ENCODE data around the gene SMAD6. TPM values are rescaled to one million over a fixed set of nuclear protein-coding genes. Genes with fewer than 3 reads are reported as not detected.

Gene SMAD6
- total RNA-seq, 4 donors from 2014 or later: 2.9 to 7.0 (median 6.9) TPM

DNA sequence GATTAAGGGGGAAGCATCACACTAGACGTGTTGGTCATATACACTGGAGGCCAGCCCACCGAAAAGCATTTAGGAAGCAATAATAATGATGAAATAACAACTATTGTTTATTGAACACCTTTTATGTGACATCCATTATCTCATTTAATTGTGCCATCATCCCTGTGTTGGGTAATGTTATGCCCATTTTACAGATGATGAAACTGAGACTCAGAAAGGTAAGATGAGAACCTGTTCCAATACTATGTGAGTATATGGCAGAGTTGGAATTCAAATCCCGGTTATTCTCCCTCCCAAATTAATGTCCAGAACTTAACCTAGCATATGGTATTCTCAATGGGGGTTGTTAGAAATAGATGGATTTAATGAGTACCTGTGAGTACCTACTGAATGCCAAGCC lies 99.2 kb downstream of the SMAD6 start:
- Histone ChIP-seq H3K4me3 (no peak overlapping the region), H3K27me3 (no peaks in the 10 kb centered on the region), H3K4me1 (peaks cover 49% of the 10 kb centered on the region), H3K9me3 (no peaks in the 10 kb centered on the region), H3K27ac (peak overlapping the region; percentile 90), H3K36me3 (no peaks in the 10 kb centered on the region)
- WGBS: 62% methylated on average over 3 of the region's 3 CpGs
- TF ChIP-seq, protein P1, sequence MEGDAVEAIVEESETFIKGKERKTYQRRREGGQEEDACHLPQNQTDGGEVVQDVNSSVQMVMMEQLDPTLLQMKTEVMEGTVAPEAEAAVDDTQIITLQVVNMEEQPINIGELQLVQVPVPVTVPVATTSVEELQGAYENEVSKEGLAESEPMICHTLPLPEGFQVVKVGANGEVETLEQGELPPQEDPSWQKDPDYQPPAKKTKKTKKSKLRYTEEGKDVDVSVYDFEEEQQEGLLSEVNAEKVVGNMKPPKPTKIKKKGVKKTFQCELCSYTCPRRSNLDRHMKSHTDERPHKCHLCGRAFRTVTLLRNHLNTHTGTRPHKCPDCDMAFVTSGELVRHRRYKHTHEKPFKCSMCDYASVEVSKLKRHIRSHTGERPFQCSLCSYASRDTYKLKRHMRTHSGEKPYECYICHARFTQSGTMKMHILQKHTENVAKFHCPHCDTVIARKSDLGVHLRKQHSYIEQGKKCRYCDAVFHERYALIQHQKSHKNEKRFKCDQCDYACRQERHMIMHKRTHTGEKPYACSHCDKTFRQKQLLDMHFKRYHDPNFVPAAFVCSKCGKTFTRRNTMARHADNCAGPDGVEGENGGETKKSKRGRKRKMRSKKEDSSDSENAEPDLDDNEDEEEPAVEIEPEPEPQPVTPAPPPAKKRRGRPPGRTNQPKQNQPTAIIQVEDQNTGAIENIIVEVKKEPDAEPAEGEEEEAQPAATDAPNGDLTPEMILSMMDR (IDR thresholded peaks at IDR 0.05): no peak
- TF ChIP-seq POLR2AphosphoS5 (IDR thresholded peaks at IDR 0.05) (no peak), POLR2A (IDR thresholded peaks at IDR 0.05) (no peak), EP300 (IDR thresholded peaks at IDR 0.05) (no peak)
- no peak for DNase-seq (ENCODE audit: low spot score in 2 of 2)

DNA sequence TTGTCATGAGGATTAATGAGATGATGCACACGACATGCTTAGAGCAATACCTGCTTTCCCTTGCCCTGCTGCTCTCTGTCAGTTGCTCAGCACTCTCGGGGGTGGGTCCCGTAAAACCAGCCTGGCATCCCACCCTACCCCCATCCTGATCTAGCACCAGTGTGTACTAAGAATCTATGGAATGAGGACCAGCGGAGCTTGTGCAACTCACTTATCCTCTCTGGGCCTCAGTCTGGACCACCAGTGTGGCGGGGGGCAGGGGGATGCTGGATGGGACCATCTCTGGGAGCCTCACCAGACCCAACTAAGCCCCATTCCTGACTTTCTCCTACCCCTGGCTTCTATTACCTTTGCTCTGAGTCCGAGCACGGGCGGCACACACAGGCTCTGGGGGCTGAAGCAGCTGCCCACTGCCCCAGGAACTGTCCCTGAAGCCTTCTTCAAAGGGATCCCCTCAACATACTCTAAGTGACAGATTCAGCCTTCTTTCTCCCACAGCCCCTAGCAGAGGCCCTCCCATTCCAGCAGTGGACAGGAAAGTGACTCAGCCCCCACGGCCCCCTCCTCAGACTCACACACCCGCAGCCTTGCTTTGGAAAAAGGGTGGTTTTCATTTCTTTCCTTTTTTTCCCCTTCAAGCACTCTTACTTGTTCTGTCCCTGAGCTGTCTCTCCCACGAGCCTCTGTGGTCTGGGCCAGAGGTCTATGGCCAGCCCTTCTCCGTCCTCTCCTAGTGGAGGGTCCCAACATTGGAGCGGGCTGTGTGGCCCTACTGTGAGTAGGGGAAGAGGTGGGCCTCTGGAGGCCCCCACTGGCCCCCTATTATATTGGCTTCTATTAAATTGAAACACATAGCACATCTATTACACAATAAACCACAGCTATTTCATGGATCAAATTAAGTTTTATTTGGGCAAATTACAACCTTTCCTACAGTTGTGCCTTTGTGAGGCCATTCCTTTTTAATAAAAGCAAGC lies 100.3 kb downstream of the SMAD6 start:
- DNase-seq (ENCODE audit: low spot score in 2 of 2): peak; percentile 66 to 76
- peak overlapping the region; percentile 90 for H3K27ac ChIP-seq
- 46% methylated on average over 10 of the region's 13 CpGs for WGBS
- H3K4me3 ChIP-seq: no peak overlapping the region
- H3K27me3 ChIP-seq: no peaks in the 10 kb centered on the region
- H3K4me1 ChIP-seq: peaks cover 49% of the 10 kb centered on the region
- TF ChIP-seq, protein P1 (IDR thresholded peaks at IDR 0.05): no peak
- TF ChIP-seq POLR2A (IDR thresholded peaks at IDR 0.05) (no peak), EP300 (IDR thresholded peaks at IDR 0.05) (no peak), POLR2AphosphoS5 (IDR thresholded peaks at IDR 0.05) (no peak)
- H3K36me3 ChIP-seq: no peaks in the 10 kb centered on the region
- H3K9me3 ChIP-seq: no peaks in the 10 kb centered on the region

GRCh38 chr15:66803182-66803729 lies 101.2 kb downstream of the SMAD6 start:
- no peak overlapping the region for H3K4me3 ChIP-seq
- H3K27me3 ChIP-seq: no peaks in the 10 kb centered on the region
- DNase-seq (ENCODE audit: low spot score in 2 of 2): peak; percentile 93
- WGBS: 53% methylated on average over 2 of the region's 12 CpGs
- no peaks in the 10 kb centered on the region for H3K9me3 ChIP-seq
- H3K27ac ChIP-seq: peak overlapping the region; percentile 90
- no peaks in the 10 kb centered on the region for H3K36me3 ChIP-seq
- TF ChIP-seq POLR2AphosphoS5 (IDR thresholded peaks at IDR 0.05): peak in 1 of 3 donors; percentile 85
- TF ChIP-seq, protein P1 (IDR thresholded peaks at IDR 0.05): no peak
- peaks cover 49% of the 10 kb centered on the region for H3K4me1 ChIP-seq

GRCh38 chr15:66803749-66804148 lies 101.7 kb downstream of the SMAD6 start:
- Histone ChIP-seq H3K4me3 (no peak overlapping the region), H3K27ac (peak overlapping the region; percentile 90), H3K9me3 (no peaks in the 10 kb centered on the region), H3K4me1 (peaks cover 49% of the 10 kb centered on the region), H3K27me3 (no peaks in the 10 kb centered on the region), H3K36me3 (no peaks in the 10 kb centered on the region)
- no peak for DNase-seq (ENCODE audit: low spot score in 2 of 2)
- WGBS: 43% methylated on average over 1 of the region's 1 CpG
- no peak for TF ChIP-seq POLR2AphosphoS5 (IDR thresholded peaks at IDR 0.05)
- no peak for TF ChIP-seq EP300 (IDR thresholded peaks at IDR 0.05)
- TF ChIP-seq, protein P1 (IDR thresholded peaks at IDR 0.05): no peak
- TF ChIP-seq POLR2A (IDR thresholded peaks at IDR 0.05): no peak
